HG03175 (cell line): ENCODE results near the gene LATS2.
"Not testable (repeated sequence)": the region's sequence is repeated elsewhere in the genome, so short reads cannot be mapped to it uniquely, and the experiment has no call there.

ENCODE experiments used
- ATAC-seq: cut with Tn5 transposase; IDR thresholded peaks from one replicate; pipeline ENCODE4 v1.9.1; 2021; ENCODE audit warnings: mild to moderate bottlenecking, moderate library complexity; ENCODE audit not compliant: unreplicated experiment

LATS2 gene

DNA sequence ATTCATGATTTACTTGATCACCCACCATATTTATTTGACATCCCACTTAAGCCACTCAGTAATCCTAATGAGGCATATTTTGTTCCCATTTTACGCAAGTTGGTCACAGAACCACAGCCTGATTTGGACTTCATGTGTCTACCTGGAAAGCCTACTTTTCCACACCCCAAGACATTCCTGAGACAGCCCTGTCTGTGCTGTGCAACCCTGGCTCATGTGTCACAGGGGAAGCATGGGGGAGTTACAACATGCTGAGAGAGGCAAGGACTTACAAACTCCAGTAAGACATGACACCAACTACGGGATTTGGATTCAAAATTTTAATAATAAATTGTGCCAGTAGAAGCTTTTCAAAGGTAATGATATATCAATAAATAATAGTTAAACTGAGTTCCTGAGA lies 88.7 kb downstream of the LATS2 start:
- ATAC-seq: no peak

DNA sequence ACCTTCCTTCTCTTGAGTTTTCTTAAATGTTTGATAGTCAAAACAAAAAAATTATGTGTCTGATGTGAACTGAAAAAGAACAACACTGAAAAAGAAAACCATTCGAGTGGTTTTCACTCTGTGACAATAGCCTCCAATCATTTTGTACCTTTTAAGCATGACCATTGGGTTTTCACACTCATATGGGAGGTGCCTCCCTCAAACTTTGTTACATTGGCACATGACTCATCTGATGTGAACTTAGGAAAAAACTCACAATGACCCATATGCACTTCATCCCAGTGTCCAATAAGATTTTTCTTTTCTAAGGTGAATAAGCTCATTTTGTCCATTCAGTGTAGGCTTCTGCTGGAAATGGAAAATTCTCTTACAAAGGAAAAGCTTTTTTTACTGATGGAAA lies 92.2 kb downstream of the LATS2 start:
- no peak for ATAC-seq

DNA sequence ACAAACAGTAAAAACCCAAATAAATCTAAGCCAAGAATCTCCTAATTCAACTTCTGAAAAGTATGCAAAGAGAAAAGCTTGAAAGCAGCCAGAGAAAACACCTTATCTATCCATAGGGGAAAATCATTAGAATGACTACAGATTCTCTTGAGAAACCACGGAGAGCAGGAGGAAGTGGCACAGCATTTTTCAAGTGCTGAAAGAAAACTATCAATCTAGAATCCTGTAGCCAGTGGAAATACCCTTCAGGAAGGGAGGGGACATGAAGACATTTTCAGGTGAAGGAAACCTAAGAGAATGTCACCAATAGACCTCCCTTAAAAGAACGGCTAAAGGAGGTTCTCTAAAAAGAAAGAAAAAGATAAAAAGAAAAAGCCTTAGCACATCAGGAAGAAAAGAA lies 92.6 kb downstream of the LATS2 start:
- no peak for ATAC-seq

- ATAC-seq: no peak
Measured at GRCh38 chr13:20967340-20967739, 94.0 kb downstream of the LATS2 start.

- no peak for ATAC-seq
Measured at GRCh38 chr13:20964904-20965303, 96.5 kb downstream of the LATS2 start.

DNA sequence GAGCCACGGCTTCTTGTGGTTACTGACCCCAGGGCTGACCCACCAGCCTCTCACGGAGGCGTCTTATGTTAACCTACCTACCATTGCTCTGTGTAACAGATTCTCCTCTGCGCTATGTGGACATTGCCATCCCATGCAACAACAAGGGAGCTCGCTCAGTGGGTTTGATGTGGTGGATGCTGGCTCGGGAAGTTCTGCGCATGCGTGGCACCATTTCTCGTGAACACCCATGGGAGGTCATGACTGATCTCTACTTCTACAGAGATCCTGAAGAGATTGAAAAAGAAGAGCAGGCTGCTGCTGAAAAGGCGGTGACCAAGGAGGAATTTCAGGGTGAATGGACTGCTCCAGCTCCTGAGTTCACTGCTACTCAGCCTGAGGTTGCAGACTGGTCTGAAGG lies 99.7 kb downstream of the LATS2 start:
- ATAC-seq: not testable (repeated sequence)

GRCh38 chr13:20960663-20961309 lies 100.6 kb downstream of the LATS2 start:
- no peak for ATAC-seq

DNA sequence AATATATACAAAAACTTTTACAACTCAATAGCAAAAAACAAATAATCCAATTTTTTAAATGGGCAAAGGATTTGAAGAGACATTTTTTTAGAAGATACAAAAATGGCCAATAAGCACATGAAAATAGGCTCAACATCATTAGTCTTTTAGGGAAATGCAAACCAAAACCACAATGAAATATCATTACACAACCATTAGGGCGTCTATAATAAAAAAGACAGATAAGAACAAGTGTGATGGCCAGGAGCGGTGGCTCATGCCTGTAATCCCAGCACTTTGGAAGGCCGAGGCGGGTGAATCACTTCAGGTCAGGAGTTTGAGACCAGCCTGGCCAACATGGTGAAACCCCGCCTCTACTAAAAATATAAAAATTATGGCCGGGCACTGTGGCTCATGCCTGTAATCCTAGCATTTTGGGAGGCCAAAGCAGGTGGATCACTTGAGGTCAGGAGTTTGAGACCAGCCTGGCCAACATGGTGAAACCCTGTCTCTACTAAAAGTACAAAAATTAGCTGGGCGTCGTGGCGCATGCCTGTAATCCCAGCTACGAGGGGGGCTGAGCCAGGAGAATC lies 104.3 kb downstream of the LATS2 start:
- not testable (repeated sequence) for ATAC-seq

GRCh38 chr13:20955496-20955895 lies 105.9 kb downstream of the LATS2 start:
- ATAC-seq: no peak

DNA sequence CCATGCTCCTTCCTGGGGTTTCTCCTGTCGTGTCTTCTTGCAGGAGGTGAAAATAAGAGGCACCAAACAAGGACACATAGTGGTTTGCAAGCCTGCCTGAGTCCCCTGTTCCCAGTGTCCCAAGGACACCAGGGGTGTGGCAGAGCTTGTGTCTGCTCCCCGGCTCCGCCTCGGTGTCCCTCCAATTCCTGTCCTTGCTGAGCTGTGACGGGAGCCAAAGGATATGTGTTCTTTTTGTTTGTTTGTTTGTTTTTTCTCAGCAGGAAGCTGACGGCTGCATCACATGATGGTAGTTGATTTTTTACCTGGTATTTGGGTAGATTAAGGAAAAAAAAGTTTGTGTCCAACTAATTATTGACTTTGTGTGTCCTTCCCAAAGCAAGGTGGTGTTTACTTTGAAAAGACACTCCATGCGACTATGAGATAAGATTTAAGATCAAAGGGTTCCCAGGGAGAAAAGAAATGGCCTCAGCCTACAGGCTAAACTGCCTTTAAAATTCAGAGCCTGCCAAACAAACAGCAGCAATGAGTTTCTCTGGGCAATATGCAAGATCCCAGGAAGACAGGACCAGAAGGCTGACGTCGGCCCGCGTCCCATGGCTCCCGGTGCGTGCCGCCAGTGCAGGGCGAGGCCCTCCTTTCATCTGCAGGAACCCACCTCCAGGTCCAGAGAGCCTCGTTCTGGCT lies 108.0 kb downstream of the LATS2 start:
- ATAC-seq: no peak

GRCh38 chr13:20952838-20953237 lies 108.5 kb downstream of the LATS2 start:
- no peak for ATAC-seq

DNA sequence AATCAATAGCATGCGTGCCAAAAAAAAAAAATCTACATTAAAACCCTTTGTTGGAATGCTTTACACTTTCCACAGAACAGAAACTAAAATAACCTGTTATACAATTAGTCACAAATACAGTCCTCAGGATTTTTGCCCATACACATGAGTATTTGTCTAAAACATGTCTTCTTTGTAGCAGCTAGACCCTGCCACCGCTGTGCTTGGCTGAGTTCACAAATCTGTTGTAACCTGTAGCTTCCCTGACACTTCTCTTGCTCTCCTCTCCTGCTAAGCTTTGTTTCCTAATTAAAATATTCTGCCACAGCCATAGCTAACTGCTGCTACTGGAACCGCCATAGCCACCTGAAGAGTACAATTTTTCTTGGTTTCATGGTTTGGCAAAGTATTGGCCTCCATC lies 113.4 kb downstream of the LATS2 start:
- not testable (repeated sequence) for ATAC-seq

DNA sequence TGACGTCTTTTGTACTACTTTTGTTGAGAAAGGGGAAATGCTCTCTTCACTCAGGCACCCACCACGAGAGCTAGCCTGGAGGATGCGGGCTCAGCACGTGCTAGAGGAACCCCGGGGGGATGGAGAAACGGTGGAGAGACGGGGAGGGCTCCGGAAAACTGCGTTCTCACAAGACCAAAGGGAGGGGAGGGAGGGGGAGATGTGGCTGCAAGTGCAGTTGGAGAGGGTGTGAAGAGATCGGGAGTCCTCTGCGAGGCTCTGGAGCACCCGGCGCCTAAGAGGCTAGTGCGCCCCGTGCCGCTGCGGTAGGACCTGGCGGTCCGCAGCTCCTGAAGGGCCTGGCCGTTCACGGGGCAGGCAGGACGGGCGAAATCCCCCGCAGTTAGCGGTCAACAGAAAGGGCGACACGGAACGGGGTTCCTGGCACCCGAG lies 115.4 kb downstream of the LATS2 start:
- ATAC-seq: no peak

- ATAC-seq: no peak
Measured at GRCh38 chr13:20942938-20943559, 118.3 kb downstream of the LATS2 start.

DNA sequence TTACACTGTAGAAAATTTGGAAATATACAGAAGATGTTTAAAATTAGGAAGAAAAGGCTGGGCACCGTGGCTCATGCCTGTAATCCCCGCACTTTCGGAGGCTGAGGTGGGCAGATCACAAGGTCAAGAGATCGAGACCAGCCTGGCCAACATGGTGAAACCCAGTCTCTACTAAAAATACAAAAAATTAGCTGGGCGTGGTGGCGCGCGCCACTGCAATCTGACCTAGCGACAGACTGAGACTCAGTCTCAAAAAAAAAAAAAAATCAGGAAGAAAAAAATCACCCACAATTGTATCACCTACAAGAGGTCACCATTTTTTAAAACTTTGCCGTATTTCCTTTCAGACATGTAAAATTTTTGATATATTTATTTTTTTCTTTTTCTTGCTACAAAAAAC lies 120.9 kb downstream of the LATS2 start:
- not testable (repeated sequence) for ATAC-seq

- ATAC-seq: no peak
Measured at GRCh38 chr13:20940083-20940482, 121.3 kb downstream of the LATS2 start.

- no peak for ATAC-seq
Measured at GRCh38 chr13:20939662-20940061, 121.7 kb downstream of the LATS2 start.

- ATAC-seq: no peak
Measured at GRCh38 chr13:20938302-20938701, 123.1 kb downstream of the LATS2 start.

GRCh38 chr13:20927596-20928257 lies 133.7 kb downstream of the LATS2 start:
- ATAC-seq: no peak

DNA sequence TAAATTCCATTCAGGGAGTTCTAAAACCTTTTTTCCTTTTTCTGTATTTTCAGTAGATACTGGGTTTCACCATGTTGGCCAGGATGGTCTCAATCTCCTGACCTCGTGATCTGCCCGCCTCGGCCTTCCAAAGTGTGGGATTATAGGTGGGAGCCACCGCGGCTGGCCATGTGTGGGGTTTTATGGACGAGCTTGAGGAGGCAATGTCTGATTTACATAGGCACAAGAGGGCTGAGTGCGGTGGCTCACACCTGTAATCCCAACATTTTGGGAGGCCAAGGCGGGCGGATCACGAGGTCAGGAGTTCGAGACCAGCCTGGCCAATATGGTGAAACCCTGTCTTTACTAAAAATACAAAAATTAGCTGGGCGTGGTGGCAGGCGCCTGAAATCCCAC lies 136.0 kb downstream of the LATS2 start:
- not testable (repeated sequence) for ATAC-seq

DNA sequence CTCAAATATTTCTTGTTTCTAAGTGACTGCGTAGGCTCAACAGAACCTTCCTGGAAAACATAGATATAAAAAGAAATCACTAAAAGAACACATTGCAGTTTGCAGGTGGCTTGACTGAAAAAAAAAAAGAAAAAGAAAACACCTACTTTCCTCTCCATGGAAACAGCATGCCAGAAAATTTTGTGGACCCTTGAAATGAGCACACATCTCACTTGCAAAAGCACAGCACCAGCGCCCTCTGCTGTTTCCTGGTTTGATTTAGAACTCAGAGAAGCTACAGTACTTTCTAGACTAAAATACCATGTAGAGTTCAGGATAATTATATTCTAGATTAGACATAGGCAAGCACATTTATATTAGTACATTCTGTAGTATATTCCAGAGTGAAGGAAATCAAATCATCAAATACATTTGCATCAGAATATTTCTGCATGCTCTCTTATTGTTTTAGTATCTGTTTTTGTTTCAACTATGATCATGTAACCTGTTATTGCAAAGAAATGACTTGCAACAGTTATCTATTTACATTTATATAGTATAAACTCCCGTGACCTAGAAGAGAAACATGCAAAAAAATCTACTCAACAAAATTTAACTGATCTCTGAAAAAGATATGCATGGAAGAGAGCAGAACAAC lies 136.5 kb downstream of the LATS2 start:
- ATAC-seq: no peak
